Stimulated activated memory B cell treated with anti-CD40 and anti-IgM and Interleukin-4, amounts not matched to agents 10 μg/mL and 1 μg/mL and 100 μg/mL, for 72 hours (primary cell): Measurements from ENCODE around the gene CNOT4.
"Not testable (repeated sequence)": the region's sequence is repeated elsewhere in the genome, so short reads cannot be mapped to it uniquely, and the experiment has no call there.

ENCODE experiments used
- ATAC-seq: fragments of 150-1000 bp; cut with Tn5 transposase; 2 replicates; pipeline ENCODE4 v1.10.0; 2021
- H3K27ac Mint-ChIP-seq: one replicate; pipeline ENCODE4 v1.8.0; 2022; ENCODE audit warnings: mild to moderate bottlenecking, mixed read lengths
- H3K27me3 Mint-ChIP-seq: one replicate; pipeline ENCODE4 v1.8.0; 2022; ENCODE audit warnings: mixed read lengths
- H3K36me3 Mint-ChIP-seq: one replicate; pipeline ENCODE4 v1.8.0; 2022; ENCODE audit warnings: mixed read lengths
- H3K4me1 Mint-ChIP-seq: one replicate; pipeline ENCODE4 v1.8.0; 2022; ENCODE audit warnings: mixed read lengths
- H3K4me3 Mint-ChIP-seq: one replicate; pipeline ENCODE4 v1.8.0; 2022; ENCODE audit warnings: mild to moderate bottlenecking, moderate library complexity, mixed read lengths
- H3K9me3 Mint-ChIP-seq: one replicate; pipeline ENCODE4 v1.8.0; 2022; ENCODE audit warnings: mixed read lengths

CNOT4 gene

DNA sequence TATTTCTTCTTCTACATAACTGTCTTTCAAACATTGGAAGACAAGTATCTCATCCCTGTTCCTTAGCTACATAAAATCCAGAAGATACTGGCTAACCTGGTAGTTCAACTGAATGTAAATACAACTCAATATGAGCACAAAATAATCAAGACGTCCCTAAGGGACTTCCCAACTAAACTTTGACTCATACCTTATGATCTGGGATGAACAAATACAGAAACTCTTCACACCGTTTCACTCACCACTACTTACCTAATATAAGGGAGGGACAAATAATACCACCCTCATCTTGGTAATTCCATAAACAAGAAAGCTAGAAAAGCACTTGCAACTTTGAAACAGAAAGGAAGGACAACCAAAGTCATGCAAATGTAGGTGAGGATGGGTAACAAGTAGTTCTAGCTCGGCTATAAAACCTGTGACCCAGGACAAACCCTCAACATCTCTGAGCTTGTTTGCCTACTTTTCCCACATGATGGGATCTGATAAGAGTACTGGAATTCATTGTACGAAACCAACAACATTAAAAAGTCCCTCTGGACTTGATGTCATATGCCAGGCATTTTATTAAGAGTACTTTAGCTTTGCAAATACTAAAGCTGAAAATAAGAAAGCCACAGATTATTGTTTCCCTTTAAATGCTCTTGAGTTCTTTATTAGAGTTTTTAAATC, 154.4 kb downstream of the CNOT4 start:
- H3K4me1 Mint-ChIP-seq = no peaks in the 10 kb centered on the region
- H3K4me3 Mint-ChIP-seq = no peak overlapping the region
- no peaks in the 10 kb centered on the region for H3K27me3 Mint-ChIP-seq
- H3K36me3 Mint-ChIP-seq = no peaks in the 10 kb centered on the region
- no peak overlapping the region for H3K27ac Mint-ChIP-seq
- ATAC-seq = no peak
- H3K9me3 Mint-ChIP-seq = no peaks in the 10 kb centered on the region

DNA sequence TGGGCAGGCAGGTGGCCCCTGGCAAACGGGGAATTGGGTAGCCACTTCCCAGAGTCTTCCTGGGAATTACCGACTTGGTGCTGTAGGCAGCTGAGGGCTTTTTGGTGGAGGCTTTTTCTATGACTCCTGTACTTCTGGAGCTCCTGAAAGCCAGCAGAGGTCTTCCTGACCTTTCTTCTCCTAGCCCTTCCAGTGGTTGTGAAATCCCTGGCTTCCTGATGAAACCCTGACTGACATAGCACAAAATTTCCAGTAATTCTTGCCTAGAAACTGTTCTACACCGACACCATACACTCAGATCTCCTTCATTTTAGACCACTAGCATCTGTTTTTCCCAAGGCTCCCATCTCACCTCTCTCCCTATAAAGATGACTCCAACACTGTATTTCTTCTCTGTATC, 156.1 kb downstream of the CNOT4 start:
- Mint-ChIP-seq H3K4me3 (no peak overlapping the region), H3K4me1 (no peaks in the 10 kb centered on the region), H3K36me3 (no peaks in the 10 kb centered on the region), H3K9me3 (no peaks in the 10 kb centered on the region), H3K27ac (no peak overlapping the region), H3K27me3 (no peaks in the 10 kb centered on the region)
- ATAC-seq = no peak

DNA sequence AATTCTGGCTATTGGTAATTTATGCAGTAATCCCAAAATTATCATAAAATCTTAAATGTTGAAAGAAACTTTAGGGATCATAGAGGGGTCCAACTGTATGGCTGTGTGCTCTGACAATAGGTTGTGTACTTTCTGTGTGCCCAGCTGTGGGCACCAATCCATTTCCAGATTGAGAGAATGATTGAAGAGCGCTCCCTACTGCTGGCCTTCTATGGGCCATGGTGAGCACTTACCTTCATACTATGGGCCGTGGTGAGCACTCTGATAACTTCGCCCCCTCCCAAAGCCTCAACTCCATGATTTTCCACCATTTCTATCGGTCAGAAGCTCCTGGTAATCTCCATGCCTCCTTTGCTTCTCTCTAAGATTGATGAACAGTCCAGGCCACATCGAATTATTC, 157.6 kb downstream of the CNOT4 start:
- Mint-ChIP-seq H3K9me3 (no peaks in the 10 kb centered on the region), H3K4me1 (no peaks in the 10 kb centered on the region), H3K27me3 (no peaks in the 10 kb centered on the region), H3K4me3 (no peak overlapping the region), H3K27ac (no peak overlapping the region), H3K36me3 (no peaks in the 10 kb centered on the region)
- no peak for ATAC-seq

DNA sequence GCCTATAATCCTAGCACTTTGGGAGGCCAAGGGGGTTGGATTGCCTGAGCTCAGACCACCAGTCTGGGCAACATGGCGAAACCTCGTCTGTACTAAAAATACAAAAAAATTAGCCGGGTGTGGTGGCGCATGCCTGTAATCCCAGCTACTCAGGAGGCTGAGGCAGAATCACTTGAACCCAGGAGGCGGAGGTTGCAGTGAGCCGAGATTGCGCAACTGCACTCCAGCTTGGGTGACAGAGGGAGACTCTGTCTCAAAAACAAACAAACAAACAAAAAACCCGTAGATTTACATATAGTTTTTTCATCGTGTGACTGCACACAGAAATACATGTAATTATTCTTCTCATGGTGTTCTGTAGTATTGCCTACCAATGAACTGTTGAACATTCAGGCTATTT, 158.8 kb downstream of the CNOT4 start:
- not testable (repeated sequence) for H3K4me1 Mint-ChIP-seq, H3K27ac Mint-ChIP-seq, H3K4me3 Mint-ChIP-seq, ATAC-seq, H3K27me3 Mint-ChIP-seq, H3K36me3 Mint-ChIP-seq, H3K9me3 Mint-ChIP-seq

DNA sequence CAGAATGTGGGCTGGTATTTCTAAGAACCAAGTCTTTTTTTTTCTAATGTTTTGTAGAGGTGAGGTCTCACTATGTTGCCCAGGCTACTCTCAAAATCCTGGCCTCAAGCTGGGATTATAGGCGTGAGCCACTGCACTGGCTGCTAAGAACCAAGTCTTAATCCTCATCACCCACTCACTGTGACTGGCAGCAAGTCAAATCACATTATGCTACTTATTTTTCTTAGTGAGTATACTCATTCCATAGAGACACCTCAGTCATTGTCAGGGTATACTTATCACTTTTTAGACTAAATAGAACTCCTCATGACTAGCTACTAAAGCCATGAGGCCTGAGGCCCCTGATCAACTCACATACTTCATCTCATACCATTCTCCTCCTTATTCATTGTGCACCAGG, 160.2 kb downstream of the CNOT4 start:
- Mint-ChIP-seq H3K36me3 (no peaks in the 10 kb centered on the region), H3K9me3 (no peaks in the 10 kb centered on the region), H3K27ac (no peak overlapping the region), H3K4me3 (no peak overlapping the region), H3K4me1 (no peaks in the 10 kb centered on the region), H3K27me3 (no peaks in the 10 kb centered on the region)
- no peak for ATAC-seq

DNA sequence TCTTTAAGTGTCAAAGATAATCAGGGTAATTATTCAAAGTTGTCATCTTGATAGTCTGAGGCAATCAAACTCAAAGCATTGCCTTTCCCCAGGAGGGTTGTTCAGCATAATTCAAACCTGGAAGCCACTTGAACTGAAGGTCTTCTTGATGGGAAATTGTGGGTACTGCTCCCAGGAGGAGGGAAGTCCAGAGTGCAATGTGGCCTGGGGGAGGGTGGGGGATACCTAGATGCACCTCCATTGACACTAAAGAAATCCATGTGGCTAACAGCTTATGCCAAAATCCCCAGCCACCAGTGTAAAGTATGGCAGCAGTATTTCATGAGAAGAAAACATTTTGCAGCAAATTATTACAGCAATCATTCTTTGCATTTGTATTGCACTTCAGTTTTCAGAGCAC, 161.4 kb downstream of the CNOT4 start:
- Mint-ChIP-seq H3K36me3 (no peaks in the 10 kb centered on the region), H3K27ac (no peak overlapping the region), H3K4me3 (no peak overlapping the region), H3K4me1 (no peaks in the 10 kb centered on the region), H3K9me3 (no peaks in the 10 kb centered on the region), H3K27me3 (no peaks in the 10 kb centered on the region)
- ATAC-seq = no peak

DNA sequence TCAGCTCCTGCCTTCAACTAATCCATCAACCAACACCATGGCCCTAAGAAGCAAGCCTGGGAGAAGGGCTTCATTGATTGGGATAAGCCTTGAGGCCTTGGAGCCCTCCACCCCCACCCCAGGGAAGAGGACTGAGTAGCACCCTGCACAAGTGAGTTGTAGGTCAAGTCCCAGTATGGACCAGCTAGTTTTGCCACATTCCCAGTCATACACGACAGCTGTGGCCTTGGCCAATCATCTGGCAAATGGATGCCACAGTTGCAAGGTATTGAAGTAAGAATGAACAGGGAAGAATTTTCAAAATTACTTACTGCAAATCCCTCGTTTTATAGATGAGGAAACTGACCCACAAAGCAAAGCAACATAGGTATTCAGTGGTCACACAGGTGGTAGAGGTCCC, 166.5 kb downstream of the CNOT4 start:
- H3K4me3 Mint-ChIP-seq = no peak overlapping the region
- no peak for ATAC-seq
- H3K36me3 Mint-ChIP-seq = no peaks in the 10 kb centered on the region
- H3K9me3 Mint-ChIP-seq = no peaks in the 10 kb centered on the region
- H3K4me1 Mint-ChIP-seq = no peaks in the 10 kb centered on the region
- no peak overlapping the region for H3K27ac Mint-ChIP-seq
- H3K27me3 Mint-ChIP-seq = no peaks in the 10 kb centered on the region

DNA sequence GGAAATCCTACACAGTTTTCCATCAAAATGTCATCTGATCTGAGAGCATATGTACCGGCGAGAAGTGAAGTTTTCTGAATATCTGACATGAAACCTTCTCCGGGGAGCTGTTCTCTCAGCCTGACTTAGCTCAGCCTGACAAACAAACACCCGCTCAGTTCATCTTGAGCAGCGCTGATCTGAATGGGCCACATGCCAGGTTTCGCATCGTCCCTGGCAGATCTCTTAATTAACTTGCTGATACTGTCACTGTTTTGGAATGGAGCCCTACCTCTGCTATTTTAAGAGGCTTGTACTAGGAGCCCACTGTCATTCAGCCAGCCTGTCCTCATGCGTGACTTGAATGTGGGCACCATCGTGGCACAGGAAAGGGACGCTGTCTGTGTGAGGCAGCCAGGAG, 167.0 kb downstream of the CNOT4 start:
- Mint-ChIP-seq H3K27ac (no peak overlapping the region), H3K27me3 (no peaks in the 10 kb centered on the region), H3K4me1 (no peaks in the 10 kb centered on the region), H3K4me3 (no peak overlapping the region), H3K9me3 (no peaks in the 10 kb centered on the region), H3K36me3 (no peaks in the 10 kb centered on the region)
- ATAC-seq = no peak

DNA sequence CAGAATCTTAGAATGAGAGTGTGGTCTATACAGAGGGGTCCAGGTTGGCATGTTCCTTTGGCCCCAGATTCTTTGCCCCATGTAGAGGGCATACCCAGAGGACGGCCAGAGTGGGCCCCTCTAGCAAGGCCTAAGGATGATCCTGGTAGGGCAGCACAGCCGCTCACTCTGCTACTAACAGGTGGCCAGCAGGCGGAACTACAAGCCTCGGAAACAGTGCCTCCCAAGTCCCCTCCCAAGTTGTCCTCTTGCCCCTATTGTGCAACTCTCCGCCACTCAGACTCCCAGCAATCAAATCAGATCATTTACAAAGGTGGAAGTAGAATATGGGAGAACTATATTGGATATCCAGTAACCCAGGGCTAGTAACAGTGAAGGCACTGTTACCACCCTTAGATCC, 168.9 kb downstream of the CNOT4 start:
- ATAC-seq = no peak
- no peaks in the 10 kb centered on the region for H3K4me1 Mint-ChIP-seq
- no peaks in the 10 kb centered on the region for H3K36me3 Mint-ChIP-seq
- H3K4me3 Mint-ChIP-seq = no peak overlapping the region
- H3K27ac Mint-ChIP-seq = no peak overlapping the region
- no peaks in the 10 kb centered on the region for H3K27me3 Mint-ChIP-seq
- no peaks in the 10 kb centered on the region for H3K9me3 Mint-ChIP-seq

DNA sequence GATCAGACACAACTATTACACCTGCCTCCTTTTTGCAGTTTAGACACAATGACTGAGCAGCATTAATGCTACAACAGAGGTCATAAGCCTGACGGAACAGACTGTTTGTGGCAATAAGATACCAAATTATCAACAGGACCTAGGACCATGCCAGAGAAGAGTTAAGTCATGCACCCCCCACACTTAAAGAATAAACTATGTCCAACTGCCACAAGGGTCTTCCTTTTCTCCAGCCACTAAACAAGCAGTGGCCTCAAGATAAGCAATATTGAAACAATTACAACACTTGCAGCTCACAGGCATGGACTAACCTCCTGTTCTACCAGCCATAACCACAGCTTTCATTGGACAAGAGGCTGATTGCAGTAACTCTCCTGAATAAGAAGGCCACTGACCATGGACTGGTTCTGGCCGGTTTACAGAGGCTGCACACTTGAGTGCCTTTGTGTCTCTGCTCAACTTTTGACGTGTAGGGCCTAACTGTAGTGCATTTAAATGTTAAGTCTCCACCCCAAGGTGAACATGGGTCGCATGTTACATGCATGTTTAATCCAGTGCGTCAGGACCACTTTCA, 171.8 kb downstream of the CNOT4 start:
- H3K36me3 Mint-ChIP-seq = no peaks in the 10 kb centered on the region
- H3K9me3 Mint-ChIP-seq = peaks cover 3% of the 10 kb centered on the region
- no peak overlapping the region for H3K27ac Mint-ChIP-seq
- H3K4me1 Mint-ChIP-seq = no peaks in the 10 kb centered on the region
- no peak for ATAC-seq
- H3K4me3 Mint-ChIP-seq = no peak overlapping the region
- H3K27me3 Mint-ChIP-seq = no peaks in the 10 kb centered on the region

DNA sequence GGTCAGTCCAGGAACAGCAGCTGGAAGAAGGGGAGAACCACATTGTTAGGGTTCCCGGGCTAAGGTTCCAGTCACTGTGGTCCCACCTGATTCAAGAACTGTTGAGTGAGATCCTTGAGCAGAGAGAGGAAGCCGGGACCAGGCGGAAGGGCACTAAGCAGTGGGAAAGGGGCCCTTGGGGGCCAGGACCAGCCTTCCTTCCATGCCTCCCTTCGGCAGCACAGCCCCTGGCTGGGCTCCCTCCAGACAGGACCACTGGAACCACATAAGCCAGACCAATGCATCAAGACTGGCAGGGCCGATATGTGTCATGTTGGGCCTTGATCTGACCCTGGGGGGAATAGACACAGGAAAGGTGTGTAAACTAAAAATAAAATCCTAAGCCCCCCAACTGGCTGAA, 172.4 kb downstream of the CNOT4 start:
- H3K4me1 Mint-ChIP-seq = no peaks in the 10 kb centered on the region
- H3K9me3 Mint-ChIP-seq = peaks cover 5% of the 10 kb centered on the region
- H3K36me3 Mint-ChIP-seq = no peaks in the 10 kb centered on the region
- no peak overlapping the region for H3K4me3 Mint-ChIP-seq
- ATAC-seq = no peak
- H3K27me3 Mint-ChIP-seq = no peaks in the 10 kb centered on the region
- no peak overlapping the region for H3K27ac Mint-ChIP-seq

DNA sequence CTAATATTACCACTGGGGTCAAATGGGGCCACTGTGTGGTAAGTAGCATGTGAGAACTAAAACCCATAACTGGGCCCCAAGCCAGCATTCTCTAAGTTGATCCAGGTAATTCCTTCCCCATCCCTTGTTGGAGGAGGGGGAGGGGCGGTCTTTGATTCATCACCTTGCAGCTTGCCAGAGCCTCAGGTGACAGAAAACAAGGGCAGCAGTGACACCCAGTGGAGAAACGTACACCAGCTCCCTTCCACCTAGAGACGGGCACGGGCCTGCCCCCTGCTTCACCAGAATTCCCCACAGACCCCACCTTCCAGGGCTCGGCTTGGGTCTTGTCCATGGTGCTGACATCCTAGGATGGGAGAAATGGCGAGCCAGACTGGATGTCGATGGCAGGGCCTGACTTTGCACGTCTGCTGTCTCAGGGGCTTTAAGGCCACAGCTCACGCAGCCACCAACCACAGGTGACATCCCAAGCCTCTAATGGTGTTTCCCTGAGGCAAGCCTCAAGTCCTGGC, 174.2 kb downstream of the CNOT4 start:
- H3K27ac Mint-ChIP-seq = no peak overlapping the region
- H3K4me3 Mint-ChIP-seq = no peak overlapping the region
- peak; percentile 75 for ATAC-seq
- H3K4me1 Mint-ChIP-seq = no peaks in the 10 kb centered on the region
- H3K27me3 Mint-ChIP-seq = no peaks in the 10 kb centered on the region
- peaks cover 8% of the 10 kb centered on the region for H3K9me3 Mint-ChIP-seq
- H3K36me3 Mint-ChIP-seq = no peaks in the 10 kb centered on the region

DNA sequence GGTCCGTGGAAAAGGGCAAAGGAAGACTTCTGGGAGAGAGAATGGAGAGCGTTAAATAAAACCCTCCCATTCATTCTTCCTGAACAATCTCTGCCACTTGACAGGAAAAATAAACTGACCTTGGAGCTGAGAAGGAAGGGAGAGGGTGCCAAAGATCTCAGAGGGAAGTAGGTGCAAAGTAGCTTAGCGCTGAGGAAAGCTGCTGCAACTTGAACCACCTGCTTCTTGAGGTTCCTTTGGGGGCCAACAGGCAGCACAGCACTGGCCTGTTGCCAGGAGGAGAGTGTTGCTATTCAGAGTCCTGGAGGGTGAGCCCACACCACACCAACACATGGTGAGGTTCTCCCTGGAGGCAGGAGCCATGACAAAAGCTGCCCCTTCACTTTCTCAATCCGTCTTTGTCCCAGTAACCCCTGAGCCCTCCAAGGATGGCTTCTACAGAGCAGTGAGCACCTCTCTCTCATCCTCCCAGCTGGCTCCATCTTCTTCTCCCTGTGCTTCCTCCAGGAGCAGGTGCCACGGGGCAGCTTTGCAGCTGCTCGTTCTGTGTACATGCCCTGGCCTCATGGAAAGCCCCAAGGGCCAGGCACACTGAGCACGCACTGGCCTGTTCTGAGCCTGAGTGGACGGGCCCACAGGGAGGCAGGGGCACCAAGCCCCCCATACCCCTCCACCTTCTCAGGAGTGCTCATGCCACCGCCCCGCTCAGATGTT, 174.9 kb downstream of the CNOT4 start:
- no peaks in the 10 kb centered on the region for H3K36me3 Mint-ChIP-seq
- H3K27ac Mint-ChIP-seq = no peak overlapping the region
- ATAC-seq = no peak
- no peaks in the 10 kb centered on the region for H3K27me3 Mint-ChIP-seq
- peaks cover 8% of the 10 kb centered on the region for H3K9me3 Mint-ChIP-seq
- H3K4me1 Mint-ChIP-seq = no peaks in the 10 kb centered on the region
- H3K4me3 Mint-ChIP-seq = no peak overlapping the region

DNA sequence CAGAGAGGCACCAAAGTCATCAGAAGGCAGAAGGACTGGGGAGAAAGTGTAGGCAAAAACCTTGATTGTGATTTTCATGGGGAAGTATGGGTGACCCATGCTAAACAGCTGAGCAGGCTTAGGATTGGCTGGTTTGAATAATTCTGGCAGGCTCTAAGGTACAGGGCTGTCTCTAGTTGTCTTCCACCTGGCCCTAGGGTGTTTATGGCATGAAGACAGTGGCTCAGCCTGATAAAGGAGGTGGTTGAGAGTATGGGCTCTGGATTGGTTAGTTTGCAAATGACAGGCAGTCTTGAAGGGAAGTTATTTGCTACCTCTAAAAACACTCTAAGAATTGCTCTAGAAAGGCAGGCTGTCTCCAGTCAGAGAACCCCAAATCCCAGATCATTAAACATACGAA, 176.0 kb downstream of the CNOT4 start:
- H3K4me1 Mint-ChIP-seq = no peaks in the 10 kb centered on the region
- no peaks in the 10 kb centered on the region for H3K36me3 Mint-ChIP-seq
- peaks cover 8% of the 10 kb centered on the region for H3K9me3 Mint-ChIP-seq
- no peak overlapping the region for H3K4me3 Mint-ChIP-seq
- no peak for ATAC-seq
- H3K27me3 Mint-ChIP-seq = peaks cover 8% of the 10 kb centered on the region
- no peak overlapping the region for H3K27ac Mint-ChIP-seq

DNA sequence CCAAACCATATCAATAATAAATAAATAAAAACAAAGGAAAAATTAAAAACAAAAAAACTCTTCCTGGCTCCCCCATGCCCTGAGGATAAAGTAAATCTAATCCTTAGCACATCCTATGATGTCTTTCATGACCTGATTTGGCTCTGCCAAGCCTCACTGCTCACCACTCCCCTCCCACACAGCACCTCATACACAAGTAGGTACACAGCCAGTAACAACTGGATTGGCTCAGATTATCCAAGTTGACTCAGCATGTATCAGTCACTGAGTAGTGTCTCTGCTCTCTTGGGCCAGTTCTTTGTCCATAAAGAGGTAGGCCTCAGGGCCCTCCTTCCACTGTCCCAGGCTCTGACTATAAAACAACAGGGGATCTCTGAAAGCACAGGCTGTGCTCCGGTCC, 176.7 kb downstream of the CNOT4 start:
- Mint-ChIP-seq H3K27me3 (peaks cover 9% of the 10 kb centered on the region), H3K36me3 (no peaks in the 10 kb centered on the region), H3K9me3 (peaks cover 8% of the 10 kb centered on the region), H3K4me1 (no peaks in the 10 kb centered on the region), H3K27ac (no peak overlapping the region), H3K4me3 (no peak overlapping the region)
- no peak for ATAC-seq

DNA sequence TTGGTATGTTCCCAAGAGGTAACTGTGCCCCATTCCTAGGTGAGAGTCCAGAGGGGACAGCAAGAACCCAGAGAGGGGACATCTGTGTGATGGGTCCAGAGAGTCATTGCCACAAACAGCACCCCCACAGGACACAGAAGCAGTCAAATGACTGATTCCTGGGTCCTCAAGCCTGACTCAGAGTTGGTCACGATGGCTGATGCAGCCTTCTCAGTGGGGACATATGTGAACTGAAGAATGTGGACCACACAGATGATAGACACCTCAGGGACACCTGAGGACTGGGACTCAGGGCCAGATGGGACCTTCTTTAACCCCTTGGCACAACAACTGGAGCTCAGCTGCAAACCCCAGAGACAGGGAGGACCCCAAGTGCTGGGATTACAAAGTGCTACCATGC, 179.8 kb downstream of the CNOT4 start:
- Mint-ChIP-seq H3K4me1 (no peaks in the 10 kb centered on the region), H3K9me3 (peaks cover 8% of the 10 kb centered on the region), H3K27me3 (peaks cover 9% of the 10 kb centered on the region), H3K36me3 (no peaks in the 10 kb centered on the region), H3K4me3 (no peak overlapping the region), H3K27ac (no peak overlapping the region)
- ATAC-seq = no peak
